Measurements from ENCODE around the gene PCDHGB5. TPM values are rescaled to one million over a fixed set of nuclear protein-coding genes. Genes with fewer than 3 reads are reported as not detected.

Gene PCDHGB5
- polyA plus RNA-seq, 1 donor from 2014 or later = 0.17 TPM

DNA sequence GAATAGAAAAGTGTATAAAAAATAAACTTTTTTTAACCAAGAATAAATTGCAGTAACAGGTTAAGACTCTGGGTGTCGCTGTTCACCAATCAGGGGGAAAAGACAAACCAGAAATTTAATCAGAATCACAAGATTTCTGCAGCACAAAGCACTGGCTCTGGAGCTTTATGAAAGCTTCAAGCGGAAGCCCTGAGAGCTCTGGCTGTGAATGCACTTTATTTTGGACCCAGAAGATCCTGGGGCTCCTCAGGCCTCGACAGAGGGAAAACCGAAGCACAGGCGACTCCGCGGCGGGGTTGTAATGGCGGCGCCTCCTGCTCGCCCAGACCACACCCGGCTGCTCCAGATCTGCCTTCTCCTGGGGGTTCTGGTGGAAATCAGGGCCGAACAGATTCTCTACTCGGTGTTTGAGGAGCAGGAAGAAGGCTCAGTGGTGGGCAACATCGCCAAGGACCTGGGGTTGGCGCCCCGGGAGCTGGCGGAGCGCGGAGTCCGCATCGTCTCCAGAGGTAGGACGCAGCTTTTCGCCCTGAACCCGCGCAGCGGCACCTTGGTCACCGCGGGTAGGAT lies 42.8 kb upstream of the PCDHGB5 start, which contains the start of gene PCDHGA4 (continued):
- TF ChIP-seq MXI1 (conservative IDR thresholded peaks at IDR 0.05; ENCODE audit: poor library complexity, severe bottlenecking) (no peak), EP300 (conservative IDR thresholded peaks at IDR 0.05; ENCODE audit: poor library complexity, severe bottlenecking) (no peak), POLR2AphosphoS5 (IDR thresholded peaks at IDR 0.05) (no peak)

DNA sequence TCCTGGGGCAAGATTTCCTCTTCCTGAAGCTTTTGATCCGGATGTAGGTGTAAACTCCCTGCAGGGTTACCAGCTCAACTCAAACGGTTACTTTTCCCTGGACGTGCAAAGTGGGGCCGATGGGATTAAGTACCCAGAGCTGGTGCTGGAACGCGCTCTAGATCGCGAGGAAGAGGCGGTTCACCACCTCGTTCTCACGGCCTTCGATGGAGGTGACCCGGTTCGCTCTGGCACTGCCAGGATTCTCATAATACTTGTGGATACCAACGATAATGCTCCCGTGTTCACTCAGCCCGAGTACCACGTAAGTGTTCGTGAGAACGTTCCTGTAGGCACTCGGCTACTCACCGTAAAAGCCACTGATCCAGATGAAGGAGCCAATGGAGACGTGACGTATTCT lies 42.1 kb upstream of the PCDHGB5 start:
- TF ChIP-seq, protein P1, sequence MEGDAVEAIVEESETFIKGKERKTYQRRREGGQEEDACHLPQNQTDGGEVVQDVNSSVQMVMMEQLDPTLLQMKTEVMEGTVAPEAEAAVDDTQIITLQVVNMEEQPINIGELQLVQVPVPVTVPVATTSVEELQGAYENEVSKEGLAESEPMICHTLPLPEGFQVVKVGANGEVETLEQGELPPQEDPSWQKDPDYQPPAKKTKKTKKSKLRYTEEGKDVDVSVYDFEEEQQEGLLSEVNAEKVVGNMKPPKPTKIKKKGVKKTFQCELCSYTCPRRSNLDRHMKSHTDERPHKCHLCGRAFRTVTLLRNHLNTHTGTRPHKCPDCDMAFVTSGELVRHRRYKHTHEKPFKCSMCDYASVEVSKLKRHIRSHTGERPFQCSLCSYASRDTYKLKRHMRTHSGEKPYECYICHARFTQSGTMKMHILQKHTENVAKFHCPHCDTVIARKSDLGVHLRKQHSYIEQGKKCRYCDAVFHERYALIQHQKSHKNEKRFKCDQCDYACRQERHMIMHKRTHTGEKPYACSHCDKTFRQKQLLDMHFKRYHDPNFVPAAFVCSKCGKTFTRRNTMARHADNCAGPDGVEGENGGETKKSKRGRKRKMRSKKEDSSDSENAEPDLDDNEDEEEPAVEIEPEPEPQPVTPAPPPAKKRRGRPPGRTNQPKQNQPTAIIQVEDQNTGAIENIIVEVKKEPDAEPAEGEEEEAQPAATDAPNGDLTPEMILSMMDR (IDR thresholded peaks at IDR 0.05; ENCODE audit: poor library complexity, severe bottlenecking) = no peak
- TF ChIP-seq TAF1 (IDR thresholded peaks at IDR 0.05; ENCODE audit: low read depth) (no peak), MXI1 (conservative IDR thresholded peaks at IDR 0.05; ENCODE audit: poor library complexity, severe bottlenecking) (no peak), RAD21 (conservative IDR thresholded peaks at IDR 0.05) (no peak), SMC3 (conservative IDR thresholded peaks at IDR 0.05; ENCODE audit: poor library complexity) (no peak), EZH2 (IDR thresholded peaks at IDR 0.05; ENCODE audit: borderline replicate concordance, insufficient read depth, low read length, poor library complexity, severe bottlenecking) (no peak), EP300 (conservative IDR thresholded peaks at IDR 0.05; ENCODE audit: poor library complexity, severe bottlenecking) (no peak), POLR2AphosphoS5 (IDR thresholded peaks at IDR 0.05) (no peak)
- TF ChIP-seq, protein P2, sequence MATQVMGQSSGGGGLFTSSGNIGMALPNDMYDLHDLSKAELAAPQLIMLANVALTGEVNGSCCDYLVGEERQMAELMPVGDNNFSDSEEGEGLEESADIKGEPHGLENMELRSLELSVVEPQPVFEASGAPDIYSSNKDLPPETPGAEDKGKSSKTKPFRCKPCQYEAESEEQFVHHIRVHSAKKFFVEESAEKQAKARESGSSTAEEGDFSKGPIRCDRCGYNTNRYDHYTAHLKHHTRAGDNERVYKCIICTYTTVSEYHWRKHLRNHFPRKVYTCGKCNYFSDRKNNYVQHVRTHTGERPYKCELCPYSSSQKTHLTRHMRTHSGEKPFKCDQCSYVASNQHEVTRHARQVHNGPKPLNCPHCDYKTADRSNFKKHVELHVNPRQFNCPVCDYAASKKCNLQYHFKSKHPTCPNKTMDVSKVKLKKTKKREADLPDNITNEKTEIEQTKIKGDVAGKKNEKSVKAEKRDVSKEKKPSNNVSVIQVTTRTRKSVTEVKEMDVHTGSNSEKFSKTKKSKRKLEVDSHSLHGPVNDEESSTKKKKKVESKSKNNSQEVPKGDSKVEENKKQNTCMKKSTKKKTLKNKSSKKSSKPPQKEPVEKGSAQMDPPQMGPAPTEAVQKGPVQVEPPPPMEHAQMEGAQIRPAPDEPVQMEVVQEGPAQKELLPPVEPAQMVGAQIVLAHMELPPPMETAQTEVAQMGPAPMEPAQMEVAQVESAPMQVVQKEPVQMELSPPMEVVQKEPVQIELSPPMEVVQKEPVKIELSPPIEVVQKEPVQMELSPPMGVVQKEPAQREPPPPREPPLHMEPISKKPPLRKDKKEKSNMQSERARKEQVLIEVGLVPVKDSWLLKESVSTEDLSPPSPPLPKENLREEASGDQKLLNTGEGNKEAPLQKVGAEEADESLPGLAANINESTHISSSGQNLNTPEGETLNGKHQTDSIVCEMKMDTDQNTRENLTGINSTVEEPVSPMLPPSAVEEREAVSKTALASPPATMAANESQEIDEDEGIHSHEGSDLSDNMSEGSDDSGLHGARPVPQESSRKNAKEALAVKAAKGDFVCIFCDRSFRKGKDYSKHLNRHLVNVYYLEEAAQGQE (IDR thresholded peaks at IDR 0.05; ENCODE audit: borderline replicate concordance) = no peak
- H4K20me1 ChIP-seq (ENCODE audit: insufficient read depth) = no peaks in the 10 kb centered on the region
- no peak overlapping the region for H3K4me2 ChIP-seq (ENCODE audit: low read length)
- no peaks in the 10 kb centered on the region for H3K27me3 ChIP-seq (ENCODE audit: insufficient read depth, low read depth, low read length)
- H3K27ac ChIP-seq (ENCODE audit: low read length) = no peak overlapping the region
- no peaks in the 10 kb centered on the region for H3K79me2 ChIP-seq (replicated peaks; ENCODE audit: insufficient read depth, low read length)
- peaks cover 37% of the 10 kb centered on the region for H3K9me3 ChIP-seq (ENCODE audit: low read length)
- H3K4me3 ChIP-seq (ENCODE audit: low read length) = no peak overlapping the region
- H3K9ac ChIP-seq (ENCODE audit: low read length) = no peak overlapping the region
- no peak overlapping the region for H2AFZ ChIP-seq (ENCODE audit: low read depth, low read length)
- H3K36me3 ChIP-seq (ENCODE audit: insufficient read depth, low read length) = no peaks in the 10 kb centered on the region
- no peaks in the 10 kb centered on the region for H3K9me2 ChIP-seq (ENCODE audit: insufficient read depth, low read length)
- H3F3A ChIP-seq (ENCODE audit: insufficient read depth, low read length, poor library complexity, severe bottlenecking) = no peaks in the 10 kb centered on the region

DNA sequence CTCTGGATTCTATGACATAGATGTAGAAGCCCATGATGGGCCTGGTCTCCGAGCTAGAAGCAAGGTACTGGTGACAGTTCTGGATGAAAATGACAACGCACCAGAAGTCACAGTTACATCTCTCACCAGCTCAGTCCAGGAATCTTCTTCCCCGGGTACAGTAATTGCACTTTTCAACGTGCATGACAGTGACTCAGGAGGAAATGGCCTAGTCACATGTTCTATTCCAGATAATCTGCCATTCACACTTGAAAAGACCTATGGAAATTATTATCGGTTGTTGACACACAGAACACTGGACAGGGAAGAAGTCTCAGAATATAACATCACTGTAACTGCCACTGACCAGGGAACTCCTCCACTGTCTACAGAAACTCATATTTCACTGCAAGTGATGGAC lies 41.6 kb upstream of the PCDHGB5 start:
- H3K79me2 ChIP-seq (replicated peaks; ENCODE audit: insufficient read depth, low read length) = no peaks in the 10 kb centered on the region
- H3F3A ChIP-seq (ENCODE audit: insufficient read depth, low read length, poor library complexity, severe bottlenecking) = no peaks in the 10 kb centered on the region
- no peaks in the 10 kb centered on the region for H4K20me1 ChIP-seq (ENCODE audit: insufficient read depth)
- H3K36me3 ChIP-seq (ENCODE audit: insufficient read depth, low read length) = no peaks in the 10 kb centered on the region
- H3K4me3 ChIP-seq (ENCODE audit: low read length) = no peak overlapping the region
- no peaks in the 10 kb centered on the region for H3K27me3 ChIP-seq (ENCODE audit: insufficient read depth, low read depth, low read length)
- H3K9ac ChIP-seq (ENCODE audit: low read length) = no peak overlapping the region
- TF ChIP-seq EP300 (conservative IDR thresholded peaks at IDR 0.05; ENCODE audit: poor library complexity, severe bottlenecking) = no peak
- no peak for TF ChIP-seq RAD21 (conservative IDR thresholded peaks at IDR 0.05)
- TF ChIP-seq EZH2 (IDR thresholded peaks at IDR 0.05; ENCODE audit: borderline replicate concordance, insufficient read depth, low read length, poor library complexity, severe bottlenecking) = no peak
- TF ChIP-seq, protein P1 (IDR thresholded peaks at IDR 0.05; ENCODE audit: poor library complexity, severe bottlenecking) = no peak
- TF ChIP-seq, protein P2 (IDR thresholded peaks at IDR 0.05; ENCODE audit: borderline replicate concordance) = no peak
- no peak for TF ChIP-seq POLR2AphosphoS5 (IDR thresholded peaks at IDR 0.05)
- TF ChIP-seq MXI1 (conservative IDR thresholded peaks at IDR 0.05; ENCODE audit: poor library complexity, severe bottlenecking) = no peak
- TF ChIP-seq TAF1 (IDR thresholded peaks at IDR 0.05; ENCODE audit: low read depth) = no peak
- no peak for TF ChIP-seq SMC3 (conservative IDR thresholded peaks at IDR 0.05; ENCODE audit: poor library complexity)
- no peak overlapping the region for H3K27ac ChIP-seq (ENCODE audit: low read length)
- peaks cover 37% of the 10 kb centered on the region for H3K9me3 ChIP-seq (ENCODE audit: low read length)
- H3K4me2 ChIP-seq (ENCODE audit: low read length) = no peak overlapping the region
- H3K9me2 ChIP-seq (ENCODE audit: insufficient read depth, low read length) = no peaks in the 10 kb centered on the region
- no peak overlapping the region for H2AFZ ChIP-seq (ENCODE audit: low read depth, low read length)

Measured in neural cell (in vitro differentiated cells).